Activated T-helper 2 cell treated with anti-CD3 and anti-CD28 coated beads, Interferon-gamma antibody, Interleukin-2, Interleukin-4, amounts not matched to agents 10 μg/mL and 5 μg/mL and 100 μg/mL, durations not matched to agents 14 hours and 24 hours and 36 hours (primary cell): ENCODE measurements around the gene SUMF1. TPM values are rescaled to one million over a fixed set of nuclear protein-coding genes. Genes with fewer than 3 reads are reported as not detected.
"Not testable (repeated sequence)": the region's sequence is repeated elsewhere in the genome, so short reads cannot be mapped to it uniquely, and the experiment has no call there.

Source experiments
- DNase-seq: peaks from one replicate; pipeline ENCODE4 v3.0.0; 2021; ENCODE audit warnings: low spot score
- H3K27ac Mint-ChIP-seq: one replicate; pipeline ENCODE4 v1.8.0; 2021; ENCODE audit warnings: mixed read lengths
- H3K27me3 Mint-ChIP-seq: one replicate; pipeline ENCODE4 v1.8.0; 2021; ENCODE audit warnings: low read depth, mixed read lengths
- H3K36me3 Mint-ChIP-seq: one replicate; pipeline ENCODE4 v1.8.0; 2021; ENCODE audit warnings: low read depth, mixed read lengths
- H3K4me1 Mint-ChIP-seq: one replicate; pipeline ENCODE4 v1.8.0; 2021; ENCODE audit warnings: low read depth, mixed read lengths
- H3K4me3 Mint-ChIP-seq: one replicate; pipeline ENCODE4 v1.8.0; 2021; ENCODE audit warnings: low read depth, mild to moderate bottlenecking, moderate library complexity, mixed read lengths
- H3K9me3 Mint-ChIP-seq: one replicate; pipeline ENCODE4 v1.8.0; 2021; ENCODE audit warnings: mixed read lengths
- intact Hi-C: fragments of 100-400 bp; cut with micrococcal nuclease; formaldehyde crosslinking; loops from one replicate; pipeline ENCODE4 v1.15.1; 2023
- total RNA-seq: library from RNA; stranded (reverse); gene quantifications from 2 replicates; pipeline ENCODE4 v1.2.3, GENCODE V29; 2022

The SUMF1 gene
- total RNA-seq, 1 donor from 2014 or later = 7.7 TPM

DNA sequence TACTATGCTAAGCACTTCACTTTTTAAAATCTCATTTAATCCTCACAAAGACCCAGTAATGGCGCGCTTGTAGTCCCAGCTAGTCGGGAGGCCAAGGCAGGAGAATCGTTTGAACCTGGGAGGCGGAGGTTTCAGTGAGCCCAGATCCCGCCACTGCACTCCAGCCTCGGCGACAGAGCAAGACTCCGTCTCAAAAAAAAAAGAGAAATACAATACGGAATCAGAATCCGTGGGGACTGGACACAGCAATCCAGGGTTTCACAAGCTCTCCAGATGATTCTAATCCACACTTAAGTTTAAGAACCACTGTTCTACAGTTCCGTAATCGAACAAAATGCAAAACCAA is 426 bp upstream of the SUMF1 start:
- Mint-ChIP-seq H3K36me3 (no peaks in the 10 kb centered on the region), H3K4me1 (peaks cover 14% of the 10 kb centered on the region), H3K9me3 (no peaks in the 10 kb centered on the region), H3K27ac (peak overlapping the region; percentile 91), H3K27me3 (peaks cover 3% of the 10 kb centered on the region), H3K4me3 (peak overlapping the region; percentile 95)
- intact Hi-C loops = loop anchor here (1.0 to 2.0 kb wide), 4 partner anchors 26 to 117 kb away; partner anchors contain the start of gene ITPR1
- no peak for DNase-seq

DNA sequence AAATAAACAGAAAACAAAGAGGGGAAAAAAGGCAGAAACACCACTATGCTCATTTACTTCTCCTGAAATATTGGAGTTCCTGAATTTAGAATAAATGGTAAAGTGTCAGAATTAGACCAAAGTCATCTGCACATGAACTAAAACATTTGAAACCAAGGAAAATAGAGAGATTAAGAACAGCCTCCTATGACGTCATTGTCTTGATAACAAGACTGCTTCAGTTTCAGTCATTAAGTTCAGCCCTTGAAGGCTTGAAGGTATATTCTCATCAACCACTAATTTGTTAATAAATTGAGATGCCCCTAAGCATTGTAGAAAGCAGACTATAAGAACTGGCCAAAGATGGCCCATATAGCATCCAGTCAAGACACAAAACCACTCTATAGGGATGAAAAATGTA is 2.5 kb downstream of the SUMF1 start:
- Mint-ChIP-seq H3K36me3 (no peaks in the 10 kb centered on the region), H3K4me3 (no peak overlapping the region), H3K27me3 (no peaks in the 10 kb centered on the region), H3K9me3 (no peaks in the 10 kb centered on the region), H3K4me1 (peaks cover 23% of the 10 kb centered on the region), H3K27ac (no peak overlapping the region)
- intact Hi-C loops = no loop called here
- no peak for DNase-seq

DNA sequence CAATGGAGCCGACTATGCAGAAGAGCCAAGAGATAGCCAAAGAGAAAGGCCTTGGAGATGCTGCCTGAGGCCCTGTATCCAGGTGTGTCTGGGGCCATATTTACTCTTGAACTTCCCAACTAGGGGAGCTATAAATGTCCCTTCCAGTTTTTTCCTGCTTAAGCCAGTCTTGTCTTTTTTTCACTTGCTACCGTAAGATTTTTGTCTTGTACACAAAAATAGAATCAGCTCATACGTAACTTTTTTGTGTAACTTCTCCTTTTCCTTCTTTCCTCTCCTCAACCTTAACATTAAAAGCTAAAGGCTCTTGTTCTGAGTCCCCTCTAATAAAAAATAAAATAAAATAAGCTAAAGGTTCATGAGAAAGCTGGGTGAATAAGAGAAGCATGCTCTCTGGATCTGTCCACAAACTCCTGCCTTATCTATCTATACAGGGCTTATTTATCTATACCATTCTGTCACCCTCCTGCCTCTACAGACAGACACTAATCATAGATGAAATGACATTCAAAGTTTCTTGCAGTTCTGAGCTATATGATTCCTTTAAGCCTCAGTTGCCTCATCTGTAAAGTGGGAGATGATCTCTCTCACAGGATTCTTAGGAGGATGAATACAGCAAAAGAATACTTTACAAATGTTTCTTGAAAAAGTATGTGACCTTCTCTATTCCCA is 4.6 kb downstream of the SUMF1 start:
- Mint-ChIP-seq H3K4me3 (no peak overlapping the region), H3K27ac (no peak overlapping the region), H3K9me3 (no peaks in the 10 kb centered on the region), H3K4me1 (peaks cover 23% of the 10 kb centered on the region), H3K27me3 (no peaks in the 10 kb centered on the region), H3K36me3 (no peaks in the 10 kb centered on the region)
- no peak for DNase-seq
- intact Hi-C loops = no loop called here

DNA sequence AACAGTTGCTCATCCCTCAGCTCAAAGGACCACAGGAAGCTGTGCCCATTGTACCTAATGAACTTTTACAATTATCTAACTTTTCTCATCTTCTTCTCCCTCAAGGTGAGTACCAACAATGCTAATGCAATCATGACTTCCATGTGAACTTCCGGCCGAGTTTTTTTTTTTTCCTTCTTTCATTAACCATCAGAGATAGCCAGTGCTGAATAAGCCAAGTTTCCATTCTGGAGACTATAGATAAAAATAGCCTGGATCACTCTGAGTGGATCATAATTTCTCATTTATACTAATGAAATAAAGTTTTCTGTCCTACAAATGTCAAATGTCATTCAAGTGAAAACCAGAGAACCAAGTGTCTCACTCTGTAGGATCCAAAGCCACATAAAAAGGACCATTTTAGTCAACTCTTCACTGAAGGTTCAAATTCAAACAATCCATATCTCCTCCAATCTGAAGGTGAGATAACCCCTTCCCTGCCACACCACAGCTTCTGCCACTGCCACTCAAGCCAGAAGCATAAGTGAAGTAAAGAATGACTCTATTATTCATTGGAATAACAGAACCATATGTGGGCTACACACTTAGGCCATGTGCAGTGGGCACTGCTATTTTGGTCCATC is 5.5 kb downstream of the SUMF1 start:
- Mint-ChIP-seq H3K27ac (no peak overlapping the region), H3K4me3 (no peak overlapping the region), H3K9me3 (no peaks in the 10 kb centered on the region), H3K4me1 (peaks cover 19% of the 10 kb centered on the region), H3K27me3 (no peaks in the 10 kb centered on the region), H3K36me3 (no peaks in the 10 kb centered on the region)
- no peak for DNase-seq
- intact Hi-C loops = no loop called here

DNA sequence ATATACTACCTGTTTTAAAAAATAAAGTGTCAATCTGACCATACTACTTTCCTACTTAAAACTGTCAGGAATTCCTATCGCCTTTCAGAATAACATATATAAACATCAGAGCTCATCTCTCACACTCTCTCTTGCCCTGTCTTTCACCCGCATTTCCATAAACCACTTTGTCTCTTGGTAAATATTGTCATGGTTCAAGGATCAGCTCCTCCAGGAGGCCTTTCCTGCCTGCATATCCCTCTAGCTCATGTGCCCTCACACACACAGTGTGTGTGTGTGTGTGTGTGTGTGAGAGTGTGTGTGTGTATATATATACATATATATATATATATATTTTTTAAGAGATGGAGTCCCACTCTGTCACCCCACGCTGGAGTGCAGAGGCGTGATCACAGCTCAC is 6.7 kb downstream of the SUMF1 start:
- no peak for DNase-seq
- Mint-ChIP-seq H3K27ac (no peak overlapping the region), H3K27me3 (no peaks in the 10 kb centered on the region)

DNA sequence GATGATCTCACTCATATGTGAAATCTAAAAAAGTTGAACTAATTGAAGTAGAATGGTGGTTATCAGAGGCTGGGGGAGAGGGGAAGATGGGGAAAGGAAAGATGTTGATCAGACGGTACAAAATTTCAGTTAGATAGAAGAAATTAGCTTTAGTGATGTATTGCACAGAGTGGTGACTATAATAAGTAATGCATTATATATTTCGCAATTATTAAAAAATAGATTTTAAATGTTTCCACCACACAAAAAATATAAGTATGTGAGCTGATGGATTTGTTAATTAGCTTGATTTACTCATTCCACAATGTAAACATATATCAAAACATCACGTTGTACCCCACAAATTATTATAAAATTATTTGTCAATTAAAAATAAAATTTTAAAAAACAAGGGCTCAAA is 8.1 kb downstream of the SUMF1 start:
- Mint-ChIP-seq H3K9me3 (no peaks in the 10 kb centered on the region), H3K4me3 (no peak overlapping the region), H3K27ac (no peak overlapping the region), H3K27me3 (no peaks in the 10 kb centered on the region), H3K36me3 (no peaks in the 10 kb centered on the region), H3K4me1 (peaks cover 11% of the 10 kb centered on the region)
- no peak for DNase-seq
- intact Hi-C loops = no loop called here

More for the DNA sequence above, 6.7 kb downstream of the SUMF1 start:
- Mint-ChIP-seq H3K4me3 (no peak overlapping the region), H3K36me3 (no peaks in the 10 kb centered on the region), H3K4me1 (peaks cover 11% of the 10 kb centered on the region), H3K9me3 (no peaks in the 10 kb centered on the region)
- intact Hi-C loops = no loop called here

DNA sequence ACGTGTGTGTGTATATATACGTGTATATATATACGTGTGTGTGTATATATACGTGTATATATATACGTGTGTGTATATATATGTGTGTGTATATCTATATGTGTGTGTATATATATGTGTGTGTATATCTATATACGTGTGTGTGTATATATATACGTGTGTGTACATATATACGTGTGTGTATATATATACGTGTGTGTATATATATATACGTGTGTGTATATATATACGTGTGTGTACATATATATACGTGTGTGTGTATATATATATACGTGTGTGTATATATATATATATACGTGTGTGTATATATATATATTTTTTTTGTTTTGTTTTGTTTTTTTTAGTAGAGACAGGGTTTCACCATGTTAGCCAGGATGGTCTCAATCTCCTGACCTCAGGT is 10.3 kb downstream of the SUMF1 start:
- H3K36me3 Mint-ChIP-seq, H3K27ac Mint-ChIP-seq, H3K4me3 Mint-ChIP-seq, H3K27me3 Mint-ChIP-seq, H3K4me1 Mint-ChIP-seq, intact Hi-C loops, H3K9me3 Mint-ChIP-seq, DNase-seq: not testable (repeated sequence)

DNA sequence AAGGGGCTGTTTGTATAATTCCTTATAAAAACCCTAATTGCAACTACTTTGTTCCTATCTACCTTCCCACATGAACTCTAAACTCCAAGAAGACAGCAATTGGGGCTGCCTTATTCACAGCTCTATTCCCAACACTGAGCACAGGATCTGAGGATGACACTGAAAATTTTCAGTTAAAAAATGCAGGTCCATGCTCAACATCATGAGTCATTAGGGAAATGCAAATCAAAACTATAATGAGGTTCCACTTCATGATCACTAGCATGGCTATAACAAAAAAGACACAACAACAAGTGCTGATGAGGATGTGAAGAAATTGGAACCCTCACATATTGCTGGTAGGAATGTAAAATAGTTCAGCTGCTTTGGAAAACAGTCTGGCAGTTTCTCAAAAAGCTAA is 12.9 kb downstream of the SUMF1 start:
- intact Hi-C loops = no loop called here
- Mint-ChIP-seq H3K4me1 (no peaks in the 10 kb centered on the region), H3K4me3 (no peak overlapping the region), H3K27ac (no peak overlapping the region), H3K27me3 (no peaks in the 10 kb centered on the region), H3K36me3 (peaks cover 7% of the 10 kb centered on the region), H3K9me3 (no peaks in the 10 kb centered on the region)
- no peak for DNase-seq

DNA sequence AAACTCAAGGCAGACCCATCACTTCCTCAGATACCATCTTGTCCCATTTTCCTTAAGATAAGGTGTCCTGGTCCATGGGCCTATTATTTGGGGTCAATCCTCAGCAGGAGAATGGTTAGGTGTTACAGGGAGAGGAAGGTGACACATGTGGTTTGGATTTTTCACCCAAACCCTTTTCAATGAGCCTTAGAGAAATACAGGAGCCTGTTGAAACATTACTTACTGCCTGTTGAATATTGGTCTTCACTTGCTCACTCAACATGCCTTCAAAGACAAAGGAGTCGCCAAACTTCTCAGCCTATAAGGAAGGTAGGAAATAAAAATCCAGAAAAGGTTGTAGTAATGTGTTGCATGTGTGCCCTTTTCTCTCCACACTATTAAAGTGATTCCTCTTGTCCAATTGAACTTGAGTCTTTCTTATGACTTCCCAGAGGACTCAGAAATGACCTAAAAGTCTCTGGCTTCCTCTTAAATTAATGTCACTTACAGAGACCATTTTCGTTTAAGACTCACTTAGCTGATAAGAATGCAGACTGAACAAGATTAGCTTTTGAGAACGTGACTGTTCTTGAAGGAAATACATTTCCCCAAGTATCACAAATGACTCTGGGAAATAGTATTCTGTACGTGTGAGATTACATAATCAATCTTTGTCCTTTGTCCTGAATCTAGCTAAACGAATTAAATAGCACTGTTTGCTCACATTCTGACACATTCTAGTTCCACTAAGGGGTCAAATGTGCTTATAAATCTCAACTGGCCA is 17.8 kb downstream of the SUMF1 start:
- Mint-ChIP-seq H3K9me3 (no peaks in the 10 kb centered on the region), H3K4me3 (no peak overlapping the region), H3K27me3 (no peaks in the 10 kb centered on the region), H3K36me3 (peaks cover 19% of the 10 kb centered on the region), H3K27ac (no peak overlapping the region), H3K4me1 (no peaks in the 10 kb centered on the region)
- intact Hi-C loops = no loop called here
- no peak for DNase-seq

DNA sequence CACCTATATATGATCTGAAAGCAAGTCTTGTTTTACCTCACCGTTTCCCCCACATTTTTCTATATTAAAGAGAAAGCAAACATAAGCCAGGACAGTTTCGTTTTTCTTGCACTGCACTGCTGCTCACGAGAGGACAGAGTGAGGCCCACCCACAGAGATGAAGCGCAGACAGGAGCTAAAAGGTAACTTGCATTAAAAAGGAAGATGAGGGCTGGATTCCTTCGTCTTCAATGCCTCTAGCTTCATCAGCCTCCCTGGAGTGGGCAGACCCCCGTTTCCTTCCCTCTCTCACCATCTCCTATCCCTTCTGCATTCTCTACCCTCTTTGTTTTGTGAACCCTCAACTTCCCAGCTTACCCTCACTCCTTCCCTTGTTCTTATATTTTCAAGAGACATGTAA is 18.9 kb downstream of the SUMF1 start:
- Mint-ChIP-seq H3K27me3 (no peaks in the 10 kb centered on the region), H3K27ac (no peak overlapping the region), H3K36me3 (peaks cover 19% of the 10 kb centered on the region), H3K4me3 (no peak overlapping the region), H3K4me1 (no peaks in the 10 kb centered on the region), H3K9me3 (no peaks in the 10 kb centered on the region)
- intact Hi-C loops = no loop called here
- no peak for DNase-seq

DNA sequence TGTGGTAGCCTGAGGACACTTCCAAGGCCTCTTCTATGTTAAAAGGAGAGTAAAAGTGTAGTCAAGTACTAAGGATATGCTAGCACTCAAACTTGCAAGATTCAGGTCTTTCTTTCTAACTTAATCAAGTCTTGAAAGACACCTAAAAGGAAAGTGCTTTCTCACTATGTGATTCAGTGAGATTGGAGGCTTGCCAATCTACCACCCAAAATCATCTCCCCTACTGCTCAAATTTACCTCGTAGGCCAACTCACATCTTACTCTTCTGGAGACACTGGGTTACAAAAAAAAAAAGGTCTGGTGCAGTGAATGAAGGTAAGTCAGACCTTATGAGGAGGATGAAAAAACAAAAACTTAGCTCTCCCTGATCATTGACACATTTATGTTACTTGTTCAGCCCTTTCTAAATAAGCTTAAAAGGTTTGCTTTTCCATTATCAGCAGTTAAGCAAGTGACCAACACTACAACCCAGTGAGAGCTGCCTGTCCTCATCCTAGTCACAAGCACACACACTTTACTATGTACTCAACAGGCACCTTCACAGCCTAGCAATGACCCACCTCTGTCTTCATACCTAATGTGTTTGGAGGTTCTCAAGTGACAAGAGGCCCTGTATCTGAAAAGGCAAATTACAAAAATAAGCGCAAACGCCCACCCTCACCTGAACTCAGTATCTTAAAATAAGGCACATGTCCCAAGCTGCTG is 19.6 kb downstream of the SUMF1 start:
- H3K36me3 Mint-ChIP-seq = peaks cover 15% of the 10 kb centered on the region
- H3K27ac Mint-ChIP-seq = no peak overlapping the region
- H3K9me3 Mint-ChIP-seq = no peaks in the 10 kb centered on the region
- no peak overlapping the region for H3K4me3 Mint-ChIP-seq
- H3K27me3 Mint-ChIP-seq = no peaks in the 10 kb centered on the region
- no peaks in the 10 kb centered on the region for H3K4me1 Mint-ChIP-seq
- intact Hi-C loops = no loop called here
- no peak for DNase-seq

DNA sequence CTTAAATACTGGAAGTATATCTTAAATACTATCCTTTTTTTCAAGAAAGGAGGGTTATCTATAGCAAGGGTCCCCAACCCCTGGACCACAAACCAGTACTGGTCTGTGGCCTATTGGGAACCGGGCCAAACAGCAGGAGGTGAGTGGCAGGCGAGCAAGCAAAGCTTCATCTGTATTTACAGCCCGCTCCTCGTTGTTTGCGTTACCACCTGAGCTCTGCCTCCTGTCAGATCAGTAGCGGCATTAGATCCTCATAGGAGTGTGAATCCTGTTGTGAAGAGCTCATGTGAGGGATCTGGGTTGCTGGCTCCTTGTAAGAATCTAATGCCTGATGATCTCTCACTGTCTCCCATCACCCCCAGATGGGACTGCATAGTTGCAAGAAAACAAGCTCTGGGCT is 26.1 kb downstream of the SUMF1 start:
- Mint-ChIP-seq H3K4me3 (no peak overlapping the region), H3K9me3 (no peaks in the 10 kb centered on the region), H3K27ac (no peak overlapping the region), H3K4me1 (no peaks in the 10 kb centered on the region), H3K27me3 (no peaks in the 10 kb centered on the region), H3K36me3 (peaks cover 3% of the 10 kb centered on the region)
- no peak for DNase-seq
- intact Hi-C loops = no loop called here

DNA sequence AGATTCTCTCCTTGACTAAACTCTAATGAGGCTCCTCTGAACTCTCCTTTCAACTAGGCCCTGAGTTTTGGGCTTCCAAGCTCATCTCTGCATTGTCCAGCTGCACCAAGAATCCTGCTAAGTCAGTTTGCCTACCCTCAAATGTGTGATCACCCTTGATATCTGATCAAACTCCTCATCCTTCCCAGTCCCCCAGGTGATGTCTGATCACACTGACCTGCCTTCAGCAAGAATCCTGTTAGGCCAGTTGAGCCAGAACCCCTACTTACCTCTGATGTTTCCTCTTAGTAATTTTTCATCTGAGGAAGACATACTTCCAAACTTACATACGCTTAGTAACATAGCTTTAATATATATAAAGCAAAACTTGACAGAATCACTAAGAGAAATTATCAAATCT is 28.8 kb downstream of the SUMF1 start:
- Mint-ChIP-seq H3K4me3 (no peak overlapping the region), H3K36me3 (peaks cover 8% of the 10 kb centered on the region), H3K9me3 (no peaks in the 10 kb centered on the region), H3K4me1 (no peaks in the 10 kb centered on the region), H3K27me3 (no peaks in the 10 kb centered on the region), H3K27ac (no peak overlapping the region)
- intact Hi-C loops = no loop called here
- DNase-seq = no peak
